COLO668 (cell line): ENCODE measurements around the gene GSTA5.
"Not testable (repeated sequence)": the region's sequence is repeated elsewhere in the genome, so short reads cannot be mapped to it uniquely, and the experiment has no call there.

Experiments used
- DNase-seq: peaks from one replicate; lab custom pipeline; 2025; ENCODE audit not compliant: unreplicated experiment; lab: John Stamatoyannopoulos, UW

The GSTA5 gene

GRCh38 chr6:52839124-52840055 is 1.2 kb downstream of the GSTA5 start:
- peak; percentile 49 for DNase-seq

GRCh38 chr6:52834481-52834880 is 6.1 kb downstream of the GSTA5 start:
- no peak for DNase-seq

- not testable (repeated sequence) for DNase-seq
Observed at GRCh38 chr6:52830869-52831268, 9.7 kb downstream of the GSTA5 start.

- no peak for DNase-seq
Observed at GRCh38 chr6:52829046-52829817, 11.4 kb downstream of the GSTA5 start.

GRCh38 chr6:52828621-52829020 is 12.0 kb downstream of the GSTA5 start:
- DNase-seq: not testable (repeated sequence)

GRCh38 chr6:52827073-52827783 is 13.4 kb downstream of the GSTA5 start:
- DNase-seq: not testable (repeated sequence)

GRCh38 chr6:52826513-52826912 is 14.1 kb downstream of the GSTA5 start:
- DNase-seq: no peak

GRCh38 chr6:52825900-52826459 is 14.6 kb downstream of the GSTA5 start:
- not testable (repeated sequence) for DNase-seq

- DNase-seq: not testable (repeated sequence)
Observed at GRCh38 chr6:52825270-52825793, 15.3 kb downstream of the GSTA5 start.

GRCh38 chr6:52821842-52822241 is 18.8 kb downstream of the GSTA5 start:
- DNase-seq: no peak

GRCh38 chr6:52820198-52820597 is 20.4 kb downstream of the GSTA5 start:
- DNase-seq: no peak

- DNase-seq: peak; percentile 36
Observed at GRCh38 chr6:52815167-52816092, 25.2 kb downstream of the GSTA5 start.

- DNase-seq: not testable (repeated sequence)
Observed at GRCh38 chr6:52814545-52814944, 26.1 kb downstream of the GSTA5 start.

- DNase-seq: not testable (repeated sequence)
Observed at GRCh38 chr6:52809777-52810176, 30.8 kb downstream of the GSTA5 start.

- DNase-seq: no peak
Observed at GRCh38 chr6:52808660-52809059, 32.0 kb downstream of the GSTA5 start.

- not testable (repeated sequence) for DNase-seq
Observed at GRCh38 chr6:52803668-52804255, 36.9 kb downstream of the GSTA5 start, which contains the start of gene GSTA1. GSTA1 (minus strand) TSS chr6:52803816; CDS start chr6:52799267, 4,549 bp downstream.

GRCh38 chr6:52802806-52803205 is 37.8 kb downstream of the GSTA5 start:
- DNase-seq: no peak

- DNase-seq: no peak
Observed at GRCh38 chr6:52801188-52801841, 39.3 kb downstream of the GSTA5 start.

GRCh38 chr6:52799272-52799671 is 41.3 kb downstream of the GSTA5 start:
- DNase-seq: not testable (repeated sequence)
